ENCODE measurements around the gene MRPS5.

The MRPS5 gene

GRCh38 chr2:95061119-95061512, 60.5 kb downstream of the MRPS5 start:
- no peak for DNase-seq (ENCODE audit: low read depth in 2 of 2)

- DNase-seq (ENCODE audit: low read depth in 2 of 2) = no peak
These were observed 61.0 kb downstream of the MRPS5 start for GRCh38 chr2:95060446-95061118.

- no peak for DNase-seq (ENCODE audit: low read depth in 2 of 2)
These were observed 61.8 kb downstream of the MRPS5 start for GRCh38 chr2:95059656-95060370.

DNA sequence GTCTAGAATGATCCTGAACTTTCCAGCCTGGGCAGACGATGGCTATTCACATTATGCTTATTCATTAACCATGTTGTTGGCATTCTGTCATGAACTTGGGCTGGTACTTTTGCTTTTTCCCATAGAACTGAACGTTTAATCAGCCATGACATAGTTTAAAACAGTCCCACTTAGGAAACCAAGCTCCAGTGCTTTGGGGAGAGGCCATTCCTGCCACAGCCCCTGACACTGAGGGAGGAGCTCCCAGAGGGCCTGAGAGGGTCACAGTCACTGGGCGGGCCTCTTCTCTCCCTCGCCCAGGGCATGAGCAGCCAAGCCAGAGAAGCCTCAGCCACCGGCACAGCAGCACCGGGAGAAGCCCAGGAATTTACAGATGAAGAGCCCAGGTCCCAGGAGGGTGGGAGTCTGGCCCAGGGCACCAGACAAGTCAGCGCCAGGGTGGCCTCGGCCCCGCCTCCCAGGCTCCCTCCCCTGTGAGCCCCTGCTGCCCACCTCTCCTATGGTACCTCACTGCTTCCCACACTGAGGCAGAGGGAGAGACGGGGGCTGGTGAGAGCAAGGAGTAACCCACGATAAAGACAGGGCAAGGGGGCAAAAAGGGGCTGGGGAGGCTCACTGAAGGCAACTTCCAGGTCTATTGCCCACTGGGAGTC, 62.5 kb downstream of the MRPS5 start:
- DNase-seq (ENCODE audit: low read depth in 2 of 2) = no peak

DNA sequence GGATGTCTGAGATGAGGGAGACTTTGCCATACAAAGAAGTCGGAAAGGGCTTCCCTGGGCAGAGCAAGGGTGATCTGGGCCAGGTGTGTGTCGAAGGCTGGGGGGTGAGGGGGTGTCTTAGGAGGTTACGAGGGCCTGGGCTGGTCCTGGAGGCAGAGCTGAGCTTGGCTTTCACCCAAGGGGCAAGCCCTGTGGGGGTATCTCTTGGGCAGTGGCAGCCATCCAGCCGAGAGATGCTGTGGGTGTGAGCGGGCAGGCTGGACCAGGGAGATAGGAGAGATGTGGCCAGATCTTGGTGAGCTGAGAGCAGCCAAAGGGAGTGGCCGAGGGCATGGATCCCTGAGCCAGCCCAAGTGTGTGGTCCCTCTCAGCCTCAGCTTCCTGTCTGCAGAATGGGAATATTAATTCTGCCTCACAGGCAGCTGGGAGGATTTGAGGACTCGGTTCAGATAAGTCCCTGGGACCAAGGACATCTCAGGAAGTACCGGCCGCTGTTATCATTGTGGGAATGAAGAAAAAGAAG, 63.1 kb downstream of the MRPS5 start:
- no peak for DNase-seq (ENCODE audit: low read depth in 2 of 2)

DNA sequence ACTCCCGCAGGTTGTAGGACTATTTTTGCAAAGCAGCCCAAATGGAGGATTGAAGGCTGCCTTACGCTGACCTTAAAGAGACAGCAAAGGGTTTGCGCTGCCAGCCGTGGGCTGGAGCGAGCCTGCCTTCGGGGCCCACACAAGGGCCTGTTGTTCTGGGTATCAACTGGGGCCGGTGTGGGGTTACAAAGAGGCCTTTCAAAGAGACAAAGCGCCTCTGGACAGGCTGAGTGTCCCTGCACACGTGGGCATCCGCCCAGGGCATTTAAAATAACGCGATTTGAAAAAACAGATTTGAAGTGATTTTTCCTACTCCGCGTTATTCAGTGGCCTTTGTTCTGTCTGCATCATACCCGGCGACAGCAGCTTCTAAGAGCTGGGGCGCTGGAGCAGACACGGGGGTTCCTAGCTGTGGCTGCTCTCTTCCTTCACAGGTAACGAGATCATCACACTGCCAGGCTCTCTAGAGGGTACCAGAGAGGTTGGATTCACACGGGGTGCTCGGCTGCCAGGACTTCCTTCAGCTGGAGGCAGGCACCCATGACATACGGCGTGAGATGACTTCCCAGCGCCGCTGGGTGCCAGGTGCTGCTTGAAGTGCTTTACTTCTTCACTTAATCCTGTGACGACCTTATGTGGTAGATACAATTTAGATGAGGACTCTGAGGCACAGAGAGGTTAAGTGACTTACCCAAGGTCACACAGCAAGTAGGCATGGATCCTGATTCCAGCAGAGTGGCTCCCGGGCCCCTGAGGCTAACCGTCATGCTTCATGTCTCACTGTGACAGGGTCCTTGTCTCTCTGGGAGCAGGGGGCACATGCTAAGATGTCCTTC, 63.9 kb downstream of the MRPS5 start:
- no peak for DNase-seq (ENCODE audit: low read depth in 2 of 2)

DNA sequence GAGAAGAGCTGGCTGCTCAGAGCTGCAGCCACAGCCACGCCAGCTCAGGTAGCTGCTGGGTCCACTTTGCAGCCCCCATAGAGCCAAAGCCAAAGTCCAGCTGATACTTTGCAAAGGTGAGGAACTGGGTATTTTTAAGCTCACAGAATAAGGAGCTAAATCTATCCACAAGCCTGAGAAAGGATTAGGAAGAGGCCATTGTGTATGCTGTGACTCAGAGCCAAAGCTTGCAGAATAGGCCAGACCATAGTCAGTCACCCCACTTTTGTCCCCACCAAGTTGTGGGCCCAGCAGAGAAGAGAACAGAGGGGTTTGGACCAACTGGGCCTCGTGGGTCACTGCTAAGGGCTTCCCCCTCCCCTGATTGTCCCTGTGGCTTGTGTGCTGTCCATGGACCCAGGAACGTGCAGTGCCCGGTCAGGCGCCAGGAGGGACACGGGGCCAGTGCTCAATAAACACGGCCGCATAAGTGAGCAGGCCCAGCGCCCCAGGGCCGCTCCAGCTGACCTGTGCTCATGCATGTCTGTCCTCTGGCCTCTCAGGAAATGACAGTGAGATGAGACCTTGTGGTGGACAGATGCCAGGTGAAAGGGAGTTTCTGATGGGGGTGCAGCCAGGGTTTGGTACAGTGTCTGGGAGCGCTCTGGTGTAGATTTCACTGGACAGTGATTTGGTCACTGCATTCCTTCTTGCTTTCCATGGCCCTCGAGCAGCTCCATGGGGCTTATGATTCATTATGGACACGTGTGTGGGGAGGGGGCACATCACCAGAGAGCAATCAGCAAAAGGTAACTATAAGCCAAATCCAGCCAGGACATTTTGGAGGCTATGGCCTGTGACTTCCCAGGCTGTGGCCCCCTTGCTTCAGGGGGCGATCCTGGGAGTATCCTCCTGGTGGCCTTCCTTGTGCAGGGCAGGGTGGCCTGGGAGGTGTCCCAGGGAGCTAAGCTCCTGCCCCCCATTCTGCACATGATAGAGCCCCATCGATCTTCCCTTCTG, 64.8 kb downstream of the MRPS5 start:
- DNase-seq (ENCODE audit: low read depth in 2 of 2) = no peak

DNA sequence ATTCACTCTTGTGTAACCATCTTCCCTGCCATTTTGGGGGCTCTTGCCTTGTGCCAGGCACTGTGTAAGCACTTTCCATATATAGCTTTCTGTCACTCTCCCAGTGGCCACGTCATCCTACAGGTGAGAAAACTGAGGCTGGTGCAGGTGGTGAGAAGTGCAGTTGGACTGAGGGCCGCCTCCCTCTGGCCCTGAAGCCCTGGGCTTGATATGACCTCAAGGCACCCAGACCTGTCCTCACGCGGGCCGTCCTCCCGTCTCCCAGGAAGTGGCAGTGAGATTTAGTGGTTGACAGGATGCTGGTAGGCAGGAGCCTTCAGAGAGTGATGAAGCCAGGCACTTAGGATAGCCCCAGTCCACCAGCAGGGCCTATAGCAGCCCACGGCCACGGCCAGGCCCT, 65.6 kb downstream of the MRPS5 start:
- DNase-seq (ENCODE audit: low read depth in 2 of 2) = no peak

DNA sequence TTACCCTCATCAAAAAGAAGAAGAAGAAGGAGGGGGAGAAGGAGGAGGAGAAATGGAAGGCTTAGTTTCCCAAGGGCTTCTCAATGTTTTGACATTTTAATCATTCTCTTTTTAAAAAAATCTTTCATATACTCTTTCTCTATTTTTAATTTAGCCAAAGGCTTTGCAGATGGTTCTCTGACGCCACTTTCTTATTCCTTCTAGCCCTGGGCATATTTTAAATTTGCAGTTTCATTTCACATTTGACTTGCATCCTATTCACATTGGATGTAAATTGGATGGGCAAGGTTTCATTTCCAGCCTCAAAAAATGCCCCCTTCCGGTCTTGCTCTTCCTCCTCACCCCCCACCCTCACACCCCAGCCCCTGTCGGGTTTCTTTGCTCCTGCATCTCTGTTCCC, 66.3 kb downstream of the MRPS5 start:
- DNase-seq (ENCODE audit: low read depth in 2 of 2) = no peak

- no peak for DNase-seq (ENCODE audit: low read depth in 2 of 2)
These were observed 67.6 kb downstream of the MRPS5 start for GRCh38 chr2:95054016-95054415.

- DNase-seq (ENCODE audit: low read depth in 2 of 2) = no peak
These were observed 68.1 kb downstream of the MRPS5 start for GRCh38 chr2:95053543-95053942.

- no peak for DNase-seq (ENCODE audit: low read depth in 2 of 2)
These were observed 68.7 kb downstream of the MRPS5 start for GRCh38 chr2:95052804-95053479.

- DNase-seq (ENCODE audit: low read depth in 2 of 2) = no peak
These were observed 69.3 kb downstream of the MRPS5 start for GRCh38 chr2:95052307-95052706.

DNA sequence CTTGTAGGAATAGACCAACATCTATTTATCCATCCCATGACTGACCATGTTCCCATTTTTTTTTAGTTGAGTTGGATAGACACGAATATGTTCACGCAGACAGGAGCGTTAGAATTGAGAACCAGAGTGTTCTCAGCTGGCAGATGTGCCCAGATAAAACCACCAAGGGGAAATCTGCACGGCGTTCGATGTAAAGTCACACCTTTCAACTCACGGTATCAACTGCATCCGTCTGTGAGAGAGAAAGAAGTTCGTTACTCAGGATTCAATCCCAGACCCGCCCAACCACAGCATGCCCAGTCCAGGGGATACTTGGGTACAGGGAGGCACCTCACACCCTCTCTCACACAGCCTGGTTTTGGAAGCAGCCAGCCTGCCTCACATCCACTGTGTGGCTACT, 70.0 kb downstream of the MRPS5 start:
- no peak for DNase-seq (ENCODE audit: low read depth in 2 of 2)

GRCh38 chr2:95050385-95051300, 71.0 kb downstream of the MRPS5 start:
- no peak for DNase-seq (ENCODE audit: low read depth in 2 of 2)

DNA sequence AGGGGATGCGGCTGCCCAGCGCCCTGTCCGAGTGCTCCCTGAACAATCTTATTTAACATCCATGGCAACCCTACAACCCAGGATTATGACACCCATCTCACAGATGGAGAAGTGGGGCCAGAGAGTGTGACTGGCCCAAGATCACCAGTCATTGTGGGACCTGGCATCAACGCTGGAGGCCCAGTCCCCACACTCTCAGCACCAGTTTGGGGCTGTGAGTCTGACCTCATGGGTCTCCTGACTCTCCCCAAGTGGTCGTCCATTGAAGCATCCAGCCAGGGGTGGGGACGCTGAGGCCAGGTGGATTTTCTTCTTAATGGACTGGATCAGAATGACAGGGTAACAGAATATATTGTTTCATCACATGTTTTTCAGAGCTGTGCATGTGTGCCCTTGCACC, 71.6 kb downstream of the MRPS5 start:
- DNase-seq (ENCODE audit: low read depth in 2 of 2) = no peak

DNA sequence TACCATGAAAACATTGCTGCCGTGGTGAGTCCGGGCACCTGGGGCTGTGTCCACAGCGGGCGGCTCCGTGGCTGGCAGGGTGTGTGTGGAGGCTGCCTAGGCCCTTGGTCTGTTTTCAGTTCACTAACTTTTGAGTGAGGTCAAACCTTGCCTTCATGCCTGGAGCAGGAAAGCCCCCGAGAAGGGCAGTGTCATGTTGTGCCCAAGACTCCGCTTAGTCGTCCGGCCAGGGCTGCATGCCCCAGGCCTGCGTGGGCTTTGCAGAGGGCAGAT, 72.0 kb downstream of the MRPS5 start:
- DNase-seq (ENCODE audit: low read depth in 2 of 2) = no peak

DNA sequence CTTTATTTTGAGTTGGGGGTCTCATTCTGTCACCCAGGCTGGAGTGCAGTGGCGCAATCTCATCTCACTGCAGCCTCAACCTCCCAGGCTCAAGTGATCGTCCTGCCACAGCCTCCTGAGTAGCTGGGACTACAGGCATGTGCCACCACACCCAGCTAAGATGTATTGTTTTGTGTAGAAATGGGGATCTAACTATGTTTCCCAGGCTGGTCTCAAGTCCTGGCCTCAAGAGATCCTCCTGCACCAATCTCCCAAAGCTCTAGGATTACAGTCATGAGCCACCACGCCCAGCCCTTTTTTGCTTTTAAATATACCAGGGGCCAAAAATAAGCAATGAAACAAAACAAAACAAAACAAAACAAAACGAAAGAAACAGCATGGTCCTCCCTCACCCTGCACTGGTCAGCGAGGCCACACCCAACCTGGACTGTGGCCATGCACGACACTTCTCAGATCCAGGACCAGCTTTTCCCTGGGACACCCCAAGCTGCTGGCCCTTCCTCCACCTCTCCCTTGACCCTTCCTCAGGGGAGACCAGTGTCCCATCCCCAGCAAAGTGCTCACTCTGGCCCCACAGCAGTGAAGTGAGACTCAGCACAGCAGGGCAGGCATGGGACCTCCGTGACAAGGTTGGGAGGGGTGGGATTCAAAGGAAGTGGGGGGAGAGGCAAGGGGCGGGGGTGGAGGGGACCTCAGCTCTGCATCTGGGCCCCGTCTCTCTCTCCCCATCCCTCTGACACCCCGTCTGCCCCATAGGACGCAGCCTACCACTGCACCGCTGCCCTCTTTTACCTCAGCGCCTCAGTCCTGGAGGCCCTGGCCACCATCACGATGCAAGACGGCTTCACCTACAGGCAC, 72.6 kb downstream of the MRPS5 start:
- no peak for DNase-seq (ENCODE audit: low read depth in 2 of 2)
